ENCODE data around the gene TMEM140. TPM values are rescaled to one million over a fixed set of nuclear protein-coding genes. Genes with fewer than 3 reads are reported as not detected.

Gene TMEM140
- total and polyA plus RNA-seq, 2 of the 13 experiments (the other 11 are each of a cell fraction or from before 2014, with no cell fraction given): 9.2 to 21.7 TPM

- no peaks in the 10 kb centered on the region for H3K9me3 ChIP-seq (ENCODE audit: low read length)
- no peak overlapping the region for H3K27ac ChIP-seq (ENCODE audit: extremely low read length, insufficient read depth, low read length)
- DNase-seq (ENCODE audit: low spot score): no peak
- no peaks in the 10 kb centered on the region for H3K79me2 ChIP-seq (ENCODE audit: insufficient read depth, low read length)
- CTCF ChIA-PET (ENCODE audit: low intra/inter-chr PET ratio, low total read pairs): no interaction called here
- no peak overlapping the region for H3K9ac ChIP-seq (ENCODE audit: insufficient read depth, low read depth, low read length)
- FAIRE-seq: no peak
- H2AFZ ChIP-seq (ENCODE audit: low read length): no peak overlapping the region
- POLR2A ChIA-PET: no interaction called here
- H3K27me3 ChIP-seq (ENCODE audit: control insufficient read depth in 1 of 2, insufficient read depth in 2 of 2, low read length in 2 of 2): no peaks in the 10 kb centered on the region
- H3K4me1 ChIP-seq (ENCODE audit: insufficient read depth, low read length): peaks cover 12% of the 10 kb centered on the region
- in situ Hi-C loops (cut with HindIII; ENCODE audit: extremely low pct_ligation_motif_present, low pct_unique_long_range_greater_than_20kb) (no loop called here), intact Hi-C loops (cut with micrococcal nuclease; ENCODE audit: unreplicated experiment) (no loop called here)
- no peak overlapping the region for H3K4me3 ChIP-seq (replicated peaks in 1 of 3; ENCODE audit: insufficient read depth in 1 of 3, low read depth in 2 of 3, low read length in 3 of 3)
- BruUV-seq (replicated peaks): no TSS peak
- H3K36me3 ChIP-seq (replicated peaks in 1 of 2; ENCODE audit: control insufficient read depth in 1 of 2, insufficient read depth in 2 of 2, low read length in 2 of 2): peaks cover 27 to 62% of the 10 kb centered on the region in 2 experiments
- no peaks in the 10 kb centered on the region for H4K20me1 ChIP-seq (ENCODE audit: insufficient read depth, low read length)
- H3K4me2 ChIP-seq (ENCODE audit: low read depth, low read length): no peak overlapping the region
- no peak for ATAC-seq
- WGBS (ENCODE audit: low lambda C conversion rate): 88% methylated on average over 4 of the region's 4 CpGs
- TF ChIP-seq HOXA9 (CRISPR knock-in tag; IDR thresholded peaks at IDR 0.05; ENCODE audit: borderline replicate concordance) (no peak), ZBTB3 (CRISPR knock-in tag; IDR thresholded peaks at IDR 0.05; ENCODE audit: borderline replicate concordance, low read depth) (no peak), ZNF687 (CRISPR knock-in tag; IDR thresholded peaks at IDR 0.05) (no peak), BHLHE40 (IDR thresholded peaks at IDR 0.05; ENCODE audit: low read length) (no peak), ZNF335 (CRISPR knock-in tag; IDR thresholded peaks at IDR 0.05) (no peak), XBP1 (CRISPR knock-in tag; IDR thresholded peaks at IDR 0.05) (no peak), PATZ1 (CRISPR knock-in tag; IDR thresholded peaks at IDR 0.05) (no peak), HOXA5 (CRISPR knock-in tag; IDR thresholded peaks at IDR 0.05) (no peak), HMGXB4 (CRISPR knock-in tag; IDR thresholded peaks at IDR 0.05; ENCODE audit: borderline replicate concordance in 1 of 2, low read depth in 1 of 2) (no peak), TFDP2 (CRISPR knock-in tag; IDR thresholded peaks at IDR 0.05) (no peak), RFX5 (IDR thresholded peaks at IDR 0.05; ENCODE audit: low read depth, low read length) (no peak), HOXD1 (CRISPR knock-in tag; IDR thresholded peaks at IDR 0.05) (no peak), ZNF512B (CRISPR knock-in tag; IDR thresholded peaks at IDR 0.05; ENCODE audit: borderline replicate concordance) (no peak)
Observed at GRCh38 chr7:135195156-135195555, 47.3 kb downstream of the TMEM140 start.
